Measurements from ENCODE around the gene ARFGEF2. TPM values are rescaled to one million over a fixed set of nuclear protein-coding genes. Genes with fewer than 3 reads are reported as not detected.

ARFGEF2 gene
- total and polyA plus RNA-seq, 2 donors from 2014 or later: 7.4 to 36.9 TPM

GRCh38 chr20:48959899-48960550 lies 38.5 kb downstream of the ARFGEF2 start:
- intact Hi-C loops (cut with DNase I): no loop called here
- FAIRE-seq: no peak
- no peak for DNase-seq

GRCh38 chr20:48962421-48962820 lies 40.9 kb downstream of the ARFGEF2 start:
- Histone ChIP-seq H3K36me3 (ENCODE audit: control insufficient read depth in 2 of 3, insufficient read depth in 3 of 3, low read length in 3 of 3) (peaks cover 4 to 23% (median 10%) of the 10 kb centered on the region in 3 donors), H3K4me1 (ENCODE audit: control insufficient read depth in 2 of 3, insufficient read depth in 2 of 3, low read depth in 1 of 3, low read length in 3 of 3) (no peaks in the 10 kb centered on the region), H3K4me3 (ENCODE audit: low read length in 3 of 3) (no peak overlapping the region), H3K9me3 (ENCODE audit: control insufficient read depth in 2 of 3, insufficient read depth in 1 of 3, low read length in 3 of 3) (no peaks in the 10 kb centered on the region), H3K9ac (ENCODE audit: low read length in 3 of 3) (no peak overlapping the region), H3K27ac (ENCODE audit: low read depth in 2 of 2, low read length in 2 of 2) (no peak overlapping the region), H3K27me3 (ENCODE audit: control insufficient read depth, insufficient read depth, low read length) (no peaks in the 10 kb centered on the region)
- intact Hi-C loops (cut with DNase I): no loop called here
- DNase-seq: no peak
- TF ChIP-seq CTCF (IDR thresholded peaks at IDR 0.05; ENCODE audit: borderline replicate concordance, extremely low read depth, insufficient read depth): no peak
- no peak for FAIRE-seq

More at GRCh38 chr20:48959899-48960550, 38.5 kb downstream of the ARFGEF2 start:
- Histone ChIP-seq H3K9me3 (ENCODE audit: control insufficient read depth in 2 of 3, insufficient read depth in 1 of 3, low read length in 3 of 3) (no peaks in the 10 kb centered on the region), H3K9ac (ENCODE audit: low read length in 3 of 3) (no peak overlapping the region), H3K4me3 (ENCODE audit: low read length in 3 of 3) (no peak overlapping the region), H3K36me3 (ENCODE audit: control insufficient read depth in 2 of 3, insufficient read depth in 3 of 3, low read length in 3 of 3) (peaks cover 4 to 23% (median 16%) of the 10 kb centered on the region in 3 donors), H3K27me3 (ENCODE audit: control insufficient read depth, insufficient read depth, low read length) (no peaks in the 10 kb centered on the region), H3K27ac (ENCODE audit: low read depth in 2 of 2, low read length in 2 of 2) (no peak overlapping the region), H3K4me1 (ENCODE audit: control insufficient read depth in 2 of 3, insufficient read depth in 2 of 3, low read depth in 1 of 3, low read length in 3 of 3) (no peaks in the 10 kb centered on the region)
- TF ChIP-seq CTCF (IDR thresholded peaks at IDR 0.05; ENCODE audit: borderline replicate concordance, extremely low read depth, insufficient read depth): no peak

GRCh38 chr20:48962976-48963771 lies 41.7 kb downstream of the ARFGEF2 start:
- H3K36me3 ChIP-seq (ENCODE audit: control insufficient read depth in 2 of 3, insufficient read depth in 3 of 3, low read length in 3 of 3): peaks cover 4 to 25% (median 6%) of the 10 kb centered on the region in 3 donors
- no peaks in the 10 kb centered on the region for H3K9me3 ChIP-seq (ENCODE audit: control insufficient read depth in 2 of 3, insufficient read depth in 1 of 3, low read length in 3 of 3)
- H3K4me3 ChIP-seq (ENCODE audit: low read length in 3 of 3): no peak overlapping the region
- H3K27ac ChIP-seq (ENCODE audit: low read depth in 2 of 2, low read length in 2 of 2): no peak overlapping the region
- no peak for DNase-seq
- no peaks in the 10 kb centered on the region for H3K4me1 ChIP-seq (ENCODE audit: control insufficient read depth in 2 of 3, insufficient read depth in 2 of 3, low read depth in 1 of 3, low read length in 3 of 3)
- H3K27me3 ChIP-seq (ENCODE audit: control insufficient read depth, insufficient read depth, low read length): no peaks in the 10 kb centered on the region
- TF ChIP-seq CTCF (IDR thresholded peaks at IDR 0.05; ENCODE audit: borderline replicate concordance, extremely low read depth, insufficient read depth): no peak
- H3K9ac ChIP-seq (ENCODE audit: low read length in 3 of 3): no peak overlapping the region
- intact Hi-C loops (cut with DNase I): no loop called here
- no peak for FAIRE-seq
